GM18519 (cell line): Measurements from ENCODE around the gene STK32A.
A peak's percentile ranks its signal among the peaks of the same experiment; 100 is the strongest.
"Not testable (repeated sequence)": the region's sequence is repeated elsewhere in the genome, so short reads cannot be mapped to it uniquely, and the experiment has no call there.

Experiments
- ATAC-seq: cut with Tn5 transposase; IDR thresholded peaks from one replicate; pipeline ENCODE4 v1.9.1; 2021; ENCODE audit warnings: mild to moderate bottlenecking, moderate library complexity; ENCODE audit not compliant: unreplicated experiment, low FRiP score

Gene STK32A

DNA sequence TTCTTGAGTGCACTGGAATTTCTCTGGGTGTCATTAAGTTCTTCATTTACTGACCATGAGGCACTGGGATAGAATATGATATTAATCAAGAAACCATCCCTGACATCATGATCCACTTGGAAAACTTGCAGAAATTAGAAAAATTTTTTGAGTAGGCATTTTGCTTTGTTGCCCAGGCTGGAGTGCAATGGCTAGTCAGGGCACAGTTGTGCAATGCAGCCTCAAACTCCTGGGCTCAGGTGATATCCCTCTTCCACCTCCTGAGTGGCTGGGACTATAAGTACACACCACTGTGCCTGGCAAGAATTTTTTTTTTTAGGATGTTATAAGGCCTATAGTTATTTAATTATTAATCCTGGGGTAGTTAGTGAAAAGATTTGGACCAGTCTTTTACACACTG lies 106.5 kb downstream of the STK32A start:
- no peak for ATAC-seq

DNA sequence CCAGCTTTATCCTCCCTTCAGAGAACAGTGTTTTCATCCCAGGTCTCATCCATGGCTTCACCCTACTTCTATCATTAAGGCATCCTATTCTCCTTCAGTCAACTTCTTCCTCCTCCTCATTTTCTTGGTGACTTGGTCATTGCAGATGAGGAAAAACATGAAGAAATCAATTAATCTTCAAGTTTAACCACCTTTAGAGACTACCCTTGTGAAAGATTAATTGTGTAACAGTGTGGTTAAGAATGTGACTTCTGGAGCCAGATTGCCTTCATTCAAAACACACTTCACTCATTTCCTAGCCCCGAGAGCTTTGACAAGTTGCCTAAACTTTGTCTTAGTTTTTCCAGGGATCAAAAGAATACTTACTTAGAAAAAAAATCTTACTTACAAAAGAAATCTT lies 110.0 kb downstream of the STK32A start:
- ATAC-seq = no peak

DNA sequence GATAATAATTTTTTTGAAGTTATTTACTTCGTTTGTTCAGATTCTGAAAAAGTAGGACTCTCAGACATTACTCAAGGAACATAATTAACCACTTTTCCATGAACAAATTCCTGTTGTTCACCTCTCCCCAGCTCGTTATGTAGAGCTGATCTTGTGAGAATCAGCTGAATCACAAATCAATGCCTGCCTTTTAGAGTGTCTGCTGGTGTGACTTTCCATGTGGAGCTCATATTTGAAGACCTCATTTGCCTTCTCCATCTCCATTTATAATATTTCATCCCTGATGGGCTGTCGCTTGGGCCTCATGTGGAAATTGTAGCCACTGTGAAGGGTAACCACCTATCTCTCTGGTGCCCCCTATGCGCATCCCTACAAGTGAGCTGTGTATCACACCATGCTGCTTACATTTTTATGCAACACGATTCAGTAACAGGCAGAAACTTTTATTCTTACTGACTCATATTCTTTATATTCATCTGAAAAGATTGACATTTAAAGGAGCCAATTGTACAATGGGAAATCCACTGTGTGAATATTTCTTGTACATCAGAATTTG lies 111.3 kb downstream of the STK32A start:
- no peak for ATAC-seq

DNA sequence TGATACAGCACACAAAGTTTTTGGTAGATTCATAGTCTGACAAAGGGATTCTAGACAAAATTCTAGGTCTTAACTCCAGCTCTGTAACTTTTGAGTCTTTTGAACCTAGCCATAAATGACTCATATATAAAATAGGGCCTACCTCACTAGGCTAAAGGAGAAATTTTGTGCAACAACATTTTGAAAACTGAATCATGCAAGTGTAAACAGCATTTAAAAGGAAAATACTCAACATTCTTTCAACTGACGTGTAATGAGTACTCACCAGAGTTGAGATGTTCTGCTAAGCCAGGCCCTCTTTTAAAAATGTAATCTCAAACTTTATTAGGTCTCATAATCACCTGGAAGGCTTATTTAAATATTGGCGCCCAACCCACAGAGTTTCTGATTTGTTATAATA lies 113.2 kb downstream of the STK32A start:
- ATAC-seq = no peak

DNA sequence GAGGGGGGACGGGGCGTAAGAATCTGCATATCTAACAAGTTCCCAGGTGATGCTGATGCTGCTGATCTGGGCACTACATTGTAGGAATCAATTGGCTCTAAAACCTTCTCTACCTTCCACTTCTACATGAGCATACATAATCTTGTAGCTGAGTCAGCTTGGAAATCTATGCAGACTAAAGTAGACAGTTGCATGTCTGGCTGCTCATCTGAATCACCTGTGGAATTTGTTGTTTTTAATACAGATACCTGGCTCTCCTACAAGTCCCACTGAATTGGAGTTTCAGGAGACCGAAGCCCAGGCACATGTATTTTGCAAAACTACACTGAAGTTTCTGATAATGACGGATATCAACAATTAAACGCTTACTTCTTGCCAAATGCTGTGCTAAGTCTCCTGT lies 113.6 kb downstream of the STK32A start:
- no peak for ATAC-seq

DNA sequence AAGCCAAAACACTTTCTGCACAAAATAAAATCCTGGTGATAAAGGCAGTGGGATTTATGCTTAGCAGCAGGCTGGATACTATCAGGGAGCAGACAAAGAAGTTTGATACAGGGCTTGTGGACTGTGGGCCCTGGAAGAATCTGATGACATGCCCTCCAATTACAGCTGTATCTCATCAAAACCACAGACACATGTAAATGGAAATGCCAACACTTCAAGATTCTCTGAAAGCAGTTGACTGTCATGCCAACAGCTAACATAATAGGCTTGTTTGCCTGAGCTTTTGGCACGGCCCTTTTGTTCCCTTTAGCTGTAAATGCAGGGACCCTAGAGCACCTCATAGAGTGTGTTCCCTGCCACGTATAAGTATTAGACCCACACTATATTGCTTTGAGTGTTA lies 114.4 kb downstream of the STK32A start:
- no peak for ATAC-seq

DNA sequence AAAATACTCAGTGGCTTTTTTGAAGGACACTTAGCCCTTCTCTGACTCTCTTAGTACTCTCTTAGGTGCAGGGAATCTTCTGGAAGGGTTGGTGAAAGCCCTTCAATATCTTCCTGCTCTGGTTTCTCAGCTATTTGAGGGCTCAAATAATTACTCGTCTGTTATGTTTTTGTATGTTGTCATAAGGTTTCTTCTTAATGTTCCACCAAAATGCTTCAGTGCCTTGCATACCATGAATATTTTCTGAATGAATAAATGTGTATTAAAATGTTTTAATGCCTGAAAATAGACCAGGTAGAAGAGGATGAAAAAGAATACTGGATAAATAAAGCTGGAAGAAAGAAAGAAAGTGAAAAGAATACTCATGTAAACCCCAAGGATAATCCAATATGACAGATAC lies 124.3 kb downstream of the STK32A start:
- no peak for ATAC-seq

DNA sequence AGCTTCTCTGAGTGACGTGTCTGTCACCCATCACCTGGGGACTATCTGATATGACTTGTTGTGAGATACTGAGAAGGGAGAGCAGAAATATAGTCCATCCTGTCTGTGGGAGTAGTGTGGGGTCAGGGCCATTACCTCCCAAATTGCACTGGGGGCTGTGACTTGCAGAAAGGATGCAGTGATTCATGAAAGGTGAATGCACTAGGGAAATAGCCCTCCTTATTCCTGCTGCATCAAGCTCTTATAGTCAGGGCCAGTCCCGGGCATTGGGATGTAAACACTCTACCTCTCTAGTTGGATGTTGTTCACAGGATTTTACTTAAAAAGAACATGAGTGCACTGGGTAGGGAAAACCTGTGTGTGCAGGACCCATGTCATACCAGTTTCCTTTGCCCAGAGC lies 124.8 kb downstream of the STK32A start:
- ATAC-seq = no peak

DNA sequence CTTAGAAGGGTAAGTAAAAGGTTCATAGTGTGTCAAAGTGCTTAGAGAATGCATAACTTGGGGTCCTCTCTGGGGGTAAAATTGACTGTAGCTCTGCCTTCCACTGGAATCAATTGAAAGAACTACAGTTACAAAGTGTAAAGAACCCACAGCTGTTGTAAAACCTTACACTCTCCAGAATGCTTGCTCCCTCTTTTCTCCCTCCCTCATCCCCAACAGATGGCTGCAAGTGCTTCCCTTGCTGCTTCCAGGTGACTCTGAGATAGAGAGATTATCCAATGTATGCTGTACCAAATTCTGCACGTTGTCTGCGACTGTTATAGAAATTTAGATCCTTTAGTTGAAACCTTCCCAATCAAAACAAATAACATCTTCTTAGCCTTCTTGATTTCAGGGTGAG lies 126.0 kb downstream of the STK32A start:
- ATAC-seq = no peak

DNA sequence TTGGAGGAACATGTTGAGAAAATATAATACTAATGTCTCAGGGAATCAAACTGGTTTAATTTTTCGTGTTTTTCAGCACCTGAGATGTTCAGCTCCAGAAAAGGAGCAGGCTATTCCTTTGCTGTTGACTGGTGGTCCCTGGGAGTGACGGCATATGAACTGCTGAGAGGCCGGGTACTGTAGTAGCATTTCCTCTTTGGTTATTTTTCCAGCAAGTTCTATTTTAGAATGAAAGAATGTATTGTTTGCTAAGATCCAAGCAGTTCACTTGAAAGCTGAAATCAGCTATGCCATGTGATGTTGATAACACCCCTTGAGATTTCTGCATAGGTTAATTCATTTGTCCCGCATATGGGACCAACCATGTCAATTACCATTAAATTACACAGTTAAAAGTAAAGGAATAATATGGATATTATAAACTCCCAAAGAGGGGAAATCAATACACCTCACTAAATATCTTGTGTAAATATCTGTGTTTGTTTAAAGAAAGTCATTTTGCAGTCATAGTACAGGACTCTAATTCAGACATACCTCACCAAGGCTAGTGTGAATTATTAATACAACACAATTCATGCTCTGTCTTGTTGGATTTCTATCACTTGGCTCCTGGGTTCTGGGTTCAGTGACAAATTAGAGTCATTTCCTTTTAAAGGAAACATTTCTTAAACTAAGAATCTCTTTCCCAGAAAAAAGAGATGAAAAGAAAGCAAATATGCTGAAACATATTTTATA lies 126.8 kb downstream of the STK32A start:
- ATAC-seq = no peak

DNA sequence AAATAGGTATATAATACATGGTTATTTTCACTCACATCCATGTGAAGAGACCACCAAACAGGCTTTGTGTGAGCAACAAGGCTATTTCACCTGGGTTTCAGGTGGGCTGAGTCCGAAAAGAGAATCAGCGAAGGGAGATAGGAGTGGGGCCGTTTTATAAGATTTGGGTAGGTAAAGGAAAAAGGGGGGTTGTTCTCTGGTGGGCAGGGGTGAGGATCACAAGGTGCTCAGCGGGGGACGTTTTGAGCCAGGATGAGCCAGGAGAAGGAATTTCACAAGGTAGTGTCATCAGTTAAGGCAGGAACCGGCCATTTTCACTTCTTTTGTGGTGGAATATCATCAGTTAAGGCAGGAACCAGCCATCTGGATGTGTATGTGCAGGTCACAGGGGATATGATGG lies 132.6 kb downstream of the STK32A start:
- not testable (repeated sequence) for ATAC-seq

DNA sequence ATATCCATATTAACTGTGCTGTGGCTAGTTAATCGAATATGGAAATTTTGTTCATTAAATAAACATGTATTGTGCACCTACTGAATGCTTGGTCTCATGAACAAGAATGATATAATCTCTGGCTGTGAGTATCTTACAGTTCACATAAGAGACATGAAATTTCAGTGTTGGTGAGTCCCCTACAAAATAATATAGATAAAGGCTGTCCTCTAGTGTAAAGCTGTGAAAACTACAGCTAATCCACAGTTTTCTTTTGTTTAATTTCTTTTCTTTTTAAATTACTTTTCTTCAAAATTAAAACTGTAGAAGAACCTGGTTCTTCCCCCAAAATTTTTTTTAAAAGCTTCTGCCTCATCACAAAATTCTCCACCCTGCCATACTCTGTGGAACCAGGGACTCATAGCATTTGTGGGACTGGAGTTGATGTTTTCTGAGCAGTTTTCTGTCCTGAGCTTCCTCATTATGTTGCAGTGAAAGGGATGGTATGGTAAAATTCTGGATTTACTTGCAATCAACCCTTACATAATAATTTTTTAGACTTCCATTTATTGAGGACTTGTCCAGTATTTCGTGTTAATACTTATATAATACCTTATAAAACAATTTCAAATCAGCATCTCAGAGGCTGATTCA lies 135.0 kb downstream of the STK32A start:
- ATAC-seq = no peak

DNA sequence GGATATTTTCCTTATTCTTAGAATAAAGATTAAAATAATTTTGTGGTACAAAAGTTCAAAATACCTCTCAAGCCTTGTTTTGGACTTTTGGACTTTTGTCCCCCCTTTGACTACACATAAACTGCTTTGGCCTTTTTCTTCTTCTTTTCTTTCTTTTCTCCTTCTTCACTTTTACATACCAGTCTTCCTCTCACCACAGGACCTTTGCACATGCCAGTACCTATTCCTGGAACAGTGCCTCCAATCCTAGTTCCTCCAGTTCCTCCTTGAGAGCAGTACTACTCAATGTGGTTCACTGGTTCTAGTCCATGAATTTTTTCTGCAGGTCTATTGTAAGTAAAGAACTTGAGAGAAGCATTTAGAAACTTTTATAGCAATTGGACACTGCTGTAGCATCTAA lies 136.5 kb downstream of the STK32A start:
- no peak for ATAC-seq

DNA sequence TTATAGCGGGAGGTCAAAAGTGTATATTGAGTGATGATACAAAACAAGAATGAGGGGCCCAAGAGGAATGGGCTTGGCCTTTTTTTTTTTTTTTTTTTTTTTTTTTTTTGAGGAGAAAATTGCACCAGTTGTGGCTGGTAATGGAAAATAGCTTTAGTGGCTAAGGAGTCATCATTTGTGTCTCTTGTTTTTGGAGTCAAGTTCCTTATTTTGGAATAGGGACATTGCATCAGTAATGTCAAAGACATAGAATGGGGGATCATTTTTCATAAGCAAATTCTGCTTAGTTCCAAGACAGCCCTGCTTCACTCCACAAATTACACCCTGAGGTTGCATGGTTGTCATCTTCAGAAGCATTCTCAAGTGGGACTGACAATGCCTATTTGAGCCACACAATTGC lies 137.4 kb downstream of the STK32A start:
- ATAC-seq = no peak

DNA sequence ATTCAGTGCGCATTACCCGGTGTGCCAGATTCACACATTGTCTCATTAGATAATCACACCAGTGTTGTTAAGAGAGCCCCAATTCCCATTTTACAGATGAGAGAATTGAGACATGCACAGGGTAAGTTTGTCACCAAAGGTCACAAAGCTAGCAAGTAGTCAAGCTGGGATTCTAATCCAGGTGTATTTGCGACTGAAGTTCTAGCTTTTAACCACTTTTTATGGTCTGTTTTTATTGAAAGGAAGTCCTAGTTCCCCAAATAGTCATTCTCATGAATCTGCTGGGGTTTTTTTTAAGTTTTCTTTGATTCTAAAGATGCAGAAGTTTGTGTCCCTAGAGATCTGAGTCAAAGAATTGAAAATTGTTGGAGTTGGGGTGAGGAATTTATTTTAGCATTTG lies 138.5 kb downstream of the STK32A start:
- ATAC-seq = peak; percentile 38

DNA sequence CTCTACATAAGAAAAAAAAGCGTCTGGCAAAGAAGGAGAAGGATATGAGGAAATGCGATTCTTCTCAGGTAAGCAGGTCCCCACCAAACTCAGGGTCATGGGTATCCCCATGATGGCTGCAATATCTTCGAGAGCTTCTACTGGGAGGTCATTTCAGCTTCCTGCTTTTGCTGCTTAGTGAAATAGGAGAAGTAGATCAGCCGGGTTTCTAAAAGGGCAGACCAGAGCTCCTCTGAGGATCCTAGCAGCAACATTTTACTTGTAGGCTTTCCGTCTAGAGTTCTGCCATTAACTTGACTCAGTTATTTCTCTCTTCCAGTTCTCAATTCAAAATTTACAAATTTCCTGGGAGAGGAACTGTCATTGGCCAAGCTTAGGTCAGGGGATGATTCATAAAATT lies 140.3 kb downstream of the STK32A start:
- ATAC-seq = no peak

DNA sequence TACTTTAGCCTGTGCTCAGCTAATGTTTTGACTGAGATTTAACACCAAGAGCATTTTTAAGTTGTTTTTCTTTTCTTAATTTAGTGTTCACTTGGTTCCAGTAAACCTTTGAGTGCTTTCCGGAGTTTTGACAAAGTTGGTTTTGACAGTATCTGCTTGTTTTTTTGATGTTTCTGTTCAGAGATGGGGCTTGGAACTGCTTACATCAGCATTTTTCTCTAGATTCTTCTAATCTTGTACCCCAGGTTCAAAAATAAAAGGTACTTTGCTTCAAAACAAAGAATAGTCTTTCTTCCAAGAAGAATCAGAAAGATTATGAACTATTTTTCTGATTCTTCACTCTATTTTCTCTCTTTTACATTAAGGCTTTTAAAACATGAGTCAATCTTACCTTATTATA lies 142.9 kb downstream of the STK32A start:
- ATAC-seq = no peak

DNA sequence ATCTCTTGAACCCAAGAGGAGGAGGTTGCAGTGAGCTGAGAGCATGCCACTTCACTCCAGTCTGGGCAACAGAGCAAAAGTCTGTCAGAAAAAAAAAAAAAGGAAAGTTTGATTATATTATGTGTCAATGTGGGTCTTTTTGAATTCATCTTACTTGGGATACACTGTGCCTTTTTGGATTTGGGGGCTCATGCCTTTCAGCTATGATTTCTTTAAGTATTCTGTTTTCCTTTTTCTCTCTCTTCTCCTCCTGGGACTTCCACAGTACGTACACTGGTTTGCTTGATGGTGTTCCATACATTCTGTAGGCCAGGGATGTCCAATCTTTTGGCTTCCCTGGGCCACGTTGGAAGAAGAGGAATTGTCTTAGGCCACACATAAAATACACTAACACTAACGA lies 146.7 kb downstream of the STK32A start:
- ATAC-seq = no peak

DNA sequence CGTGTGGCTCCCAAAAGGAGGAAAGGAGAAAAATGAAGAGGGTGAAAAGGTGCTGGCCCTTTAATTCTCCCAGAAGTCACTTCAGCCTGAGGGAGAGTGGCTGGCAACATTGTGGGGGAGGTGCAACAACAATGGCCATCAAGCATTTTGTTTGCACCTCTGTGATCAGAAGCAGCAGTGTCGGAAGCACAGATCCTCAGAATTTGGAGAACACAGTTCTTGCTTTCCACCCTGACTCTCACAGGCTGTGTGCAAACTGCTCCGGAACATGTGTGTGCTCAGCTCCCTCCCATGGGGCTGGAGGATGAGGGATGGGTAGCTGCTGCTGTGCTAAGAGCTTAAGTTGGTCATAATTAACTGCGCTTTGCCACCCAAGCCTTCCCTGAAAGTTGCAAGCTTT lies 147.9 kb downstream of the STK32A start:
- no peak for ATAC-seq

DNA sequence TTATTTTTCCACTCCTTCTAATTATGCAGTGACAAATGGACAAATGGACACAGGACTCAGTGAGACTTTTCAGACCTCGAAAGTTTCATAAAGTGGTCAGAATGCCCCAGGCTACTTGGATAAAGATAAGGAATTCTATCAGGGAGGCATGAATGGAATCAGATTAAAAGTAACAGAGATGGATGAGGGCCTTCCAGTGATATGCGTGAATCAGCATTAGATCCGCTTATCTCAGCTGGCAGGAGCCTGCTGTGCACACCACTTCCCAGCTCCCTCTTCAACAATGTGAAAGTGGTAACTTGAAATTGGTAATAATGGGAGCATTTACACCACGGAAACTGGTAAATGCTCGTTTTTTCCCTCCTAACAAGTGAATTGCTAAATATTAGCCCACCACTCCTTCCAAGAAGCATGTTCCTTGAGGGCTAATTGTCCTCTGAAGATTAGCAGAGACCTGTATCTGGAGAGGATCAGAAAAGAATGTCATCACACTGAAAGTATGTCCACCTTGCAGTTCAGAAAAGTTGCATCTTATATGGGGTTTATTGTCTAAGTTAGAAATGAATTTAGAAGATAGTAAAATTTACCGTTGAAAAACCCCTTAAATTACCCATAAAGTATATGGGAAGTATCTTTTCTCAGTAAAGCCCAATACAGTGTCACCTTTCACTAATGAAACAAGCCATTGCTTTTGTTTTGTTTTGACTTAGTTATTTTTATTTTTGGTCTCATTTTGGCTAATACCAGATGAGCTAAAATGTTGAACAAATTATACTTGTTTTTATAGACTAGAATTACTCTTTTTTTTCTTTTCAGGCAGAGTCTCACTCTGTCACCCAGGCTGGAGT lies 149.7 kb downstream of the STK32A start:
- peak; percentile 61 for ATAC-seq

DNA sequence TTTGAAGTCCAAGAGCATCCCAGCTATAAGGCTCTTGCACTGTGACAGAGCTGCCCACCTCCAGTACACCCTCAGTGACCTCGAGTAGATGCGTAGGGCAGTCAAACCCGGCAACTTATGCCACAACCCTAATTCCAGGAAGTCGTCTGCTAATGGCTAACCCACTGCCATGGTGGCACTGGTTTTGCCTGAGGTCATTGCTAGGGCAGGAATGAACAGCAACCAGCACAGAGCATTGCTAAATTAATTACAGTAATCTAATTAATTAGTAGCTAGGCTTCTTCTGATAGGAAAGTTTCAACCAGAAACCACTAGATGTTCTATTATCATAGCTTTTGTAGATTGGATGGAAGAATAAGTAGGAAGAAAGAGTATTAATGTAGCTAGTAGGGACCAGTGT lies 152.3 kb downstream of the STK32A start:
- ATAC-seq = no peak
